Upper lobe of left lung (tissue), 4 donors: Measurements from ENCODE around the gene RASAL2.

Source experiments
- CTCF ChIP-seq, 6 experiments: fragments of 450-650 bp in 4 of 6; fragments of 200-600 bp in 2 of 6; sonication (generic) in 2 of 6; IDR thresholded peaks; one replicate each; pipeline ENCODE4 v1.5.1; 2016 to 2019; ENCODE audit warnings: antibody characterized with exemption in 6 of 6
- POLR2A ChIP-seq, 4 donors: fragments of 450-650 bp; IDR thresholded peaks; one replicate each; pipeline ENCODE4 v1.5.1; 2016 to 2017; ENCODE audit warnings: antibody characterized with exemption in 4 of 4, mild to moderate bottlenecking in 2 of 4
- POLR2AphosphoS5 ChIP-seq, 2 donors: sonication (generic); formaldehyde crosslinking; IDR thresholded peaks; one replicate each; pipeline ENCODE4 v1.5.1; 2017; ENCODE audit warnings: antibody characterized with exemption in 2 of 2

GRCh38 chr1:178434899-178435435, 341.1 kb downstream of the RASAL2 start:
- TF ChIP-seq CTCF (IDR thresholded peaks at IDR 0.05) = no peak
- no peak for TF ChIP-seq POLR2AphosphoS5 (IDR thresholded peaks at IDR 0.05)
- TF ChIP-seq POLR2A (IDR thresholded peaks at IDR 0.05) = no peak
